Measurements from ENCODE around the gene ELMO1.
"Not testable (repeated sequence)": the region's sequence is repeated elsewhere in the genome, so short reads cannot be mapped to it uniquely, and the experiment has no call there.

ELMO1 gene

GRCh38 chr7:37173670-37174069 is 275.0 kb downstream of the ELMO1 start:
- DNase-seq: no peak

- no peak for DNase-seq
These were observed 286.6 kb downstream of the ELMO1 start for GRCh38 chr7:37162106-37162505.

GRCh38 chr7:37160656-37161055 is 288.0 kb downstream of the ELMO1 start:
- no peak for DNase-seq

GRCh38 chr7:37153376-37153775 is 295.3 kb downstream of the ELMO1 start:
- DNase-seq: no peak

GRCh38 chr7:37151741-37152413 is 296.8 kb downstream of the ELMO1 start:
- DNase-seq: no peak

- no peak for DNase-seq
These were observed 297.8 kb downstream of the ELMO1 start for GRCh38 chr7:37150856-37151255.

GRCh38 chr7:37150180-37150579 is 298.5 kb downstream of the ELMO1 start:
- no peak for DNase-seq

- DNase-seq: no peak
These were observed 298.9 kb downstream of the ELMO1 start for GRCh38 chr7:37149773-37150124.

GRCh38 chr7:37149051-37149772 is 299.5 kb downstream of the ELMO1 start:
- DNase-seq: no peak

- DNase-seq: no peak
These were observed 303.0 kb downstream of the ELMO1 start for GRCh38 chr7:37145682-37146081.

GRCh38 chr7:37144423-37144822 is 304.2 kb downstream of the ELMO1 start:
- DNase-seq: no peak

- no peak for DNase-seq
These were observed 305.7 kb downstream of the ELMO1 start for GRCh38 chr7:37142958-37143357.

GRCh38 chr7:37141742-37142141 is 306.9 kb downstream of the ELMO1 start:
- no peak for DNase-seq

- not testable (repeated sequence) for DNase-seq
These were observed 314.8 kb downstream of the ELMO1 start for GRCh38 chr7:37133902-37134301.

GRCh38 chr7:37131855-37132254 is 316.8 kb downstream of the ELMO1 start:
- DNase-seq: no peak

- DNase-seq: no peak
These were observed 319.6 kb downstream of the ELMO1 start for GRCh38 chr7:37129035-37129425.

GRCh38 chr7:37128327-37129034 is 320.2 kb downstream of the ELMO1 start:
- DNase-seq: no peak

GRCh38 chr7:37119296-37119860 is 329.3 kb downstream of the ELMO1 start:
- DNase-seq: no peak

- no peak for DNase-seq
These were observed 330.7 kb downstream of the ELMO1 start for GRCh38 chr7:37118004-37118403.

GRCh38 chr7:37117292-37117691 is 331.4 kb downstream of the ELMO1 start:
- no peak for DNase-seq

- no peak for DNase-seq
These were observed 332.5 kb downstream of the ELMO1 start for GRCh38 chr7:37116093-37116701.

GRCh38 chr7:37113661-37114355 is 334.9 kb downstream of the ELMO1 start:
- DNase-seq: no peak

- no peak for DNase-seq
These were observed 335.8 kb downstream of the ELMO1 start for GRCh38 chr7:37112876-37113275.
